ENCODE measurements around the gene CPED1. TPM values are rescaled to one million over a fixed set of nuclear protein-coding genes. Genes with fewer than 3 reads are reported as not detected.

Gene CPED1
- total RNA-seq, 1 donor from 2014 or later = 38.6 TPM

- Histone ChIP-seq H3K9me3 (no peaks in the 10 kb centered on the region), H3K4me1 (no peaks in the 10 kb centered on the region), H3K27ac (no peak overlapping the region), H3K4me3 (no peak overlapping the region), H3K36me3 (peaks cover 45% of the 10 kb centered on the region), H3K27me3 (ENCODE audit: low read depth) (no peaks in the 10 kb centered on the region)
- DNase-seq (no peak), ATAC-seq (no peak)
- no peak for TF ChIP-seq CTCF (IDR thresholded peaks at IDR 0.05)
- intact Hi-C loops (cut with DNase I) = no loop called here
These were observed 26.8 kb upstream of the CPED1 start for GRCh38 chr7:120961638-120962173.

- intact Hi-C loops (cut with DNase I) = no loop called here
- no peaks in the 10 kb centered on the region for H3K9me3 ChIP-seq
- no peak for TF ChIP-seq CTCF (IDR thresholded peaks at IDR 0.05)
These were observed 24.4 kb upstream of the CPED1 start for GRCh38 chr7:120964088-120964487.

GRCh38 chr7:120966961-120967360, 21.6 kb upstream of the CPED1 start:
- no peaks in the 10 kb centered on the region for H3K27me3 ChIP-seq (ENCODE audit: low read depth)
- H3K4me1 ChIP-seq = no peaks in the 10 kb centered on the region
- intact Hi-C loops (cut with DNase I) = no loop called here
- H3K4me3 ChIP-seq = no peak overlapping the region
- H3K36me3 ChIP-seq = peaks cover 78% of the 10 kb centered on the region
- no peak overlapping the region for H3K27ac ChIP-seq
- DNase-seq (no peak), ATAC-seq (no peak)
- no peaks in the 10 kb centered on the region for H3K9me3 ChIP-seq
- TF ChIP-seq CTCF (IDR thresholded peaks at IDR 0.05) = no peak

More at GRCh38 chr7:120964088-120964487, 24.4 kb upstream of the CPED1 start:
- ATAC-seq (no peak), DNase-seq (no peak)
- Histone ChIP-seq H3K4me1 (no peaks in the 10 kb centered on the region), H3K36me3 (peaks cover 53% of the 10 kb centered on the region), H3K27ac (no peak overlapping the region), H3K27me3 (ENCODE audit: low read depth) (no peaks in the 10 kb centered on the region), H3K4me3 (no peak overlapping the region)

GRCh38 chr7:120973849-120974248, 14.7 kb upstream of the CPED1 start:
- TF ChIP-seq CTCF (IDR thresholded peaks at IDR 0.05) = no peak
- H3K27ac ChIP-seq = no peak overlapping the region
- peaks cover 80% of the 10 kb centered on the region for H3K36me3 ChIP-seq
- ATAC-seq = no peak
- no peaks in the 10 kb centered on the region for H3K9me3 ChIP-seq
- no peaks in the 10 kb centered on the region for H3K27me3 ChIP-seq (ENCODE audit: low read depth)
- intact Hi-C loops (cut with DNase I) = no loop called here
- H3K4me3 ChIP-seq = no peak overlapping the region
- H3K4me1 ChIP-seq = no peaks in the 10 kb centered on the region
- no peak for DNase-seq

- no peak for ATAC-seq
- H3K9me3 ChIP-seq = no peaks in the 10 kb centered on the region
- no peaks in the 10 kb centered on the region for H3K4me1 ChIP-seq
- H3K4me3 ChIP-seq = no peak overlapping the region
- no peak for DNase-seq
- no peaks in the 10 kb centered on the region for H3K27me3 ChIP-seq (ENCODE audit: low read depth)
- intact Hi-C loops (cut with DNase I) = loop anchor here (10.0 kb wide), 1 partner anchor 125 kb away; no protein-coding TSS in a partner anchor
- no peak overlapping the region for H3K27ac ChIP-seq
- no peak for TF ChIP-seq CTCF (IDR thresholded peaks at IDR 0.05)
- H3K36me3 ChIP-seq = peaks cover 20% of the 10 kb centered on the region
These were observed 8.6 kb upstream of the CPED1 start for GRCh38 chr7:120979765-120980499.
